Activated CD8-positive, alpha-beta memory T cell treated with anti-CD3 and anti-CD28 coated beads for 1 hour (primary cell): Measurements from ENCODE around the gene EML2.
"Not testable (repeated sequence)": the region's sequence is repeated elsewhere in the genome, so short reads cannot be mapped to it uniquely, and the experiment has no call there.

Experiments used
- DNase-seq, 2 donors: peaks; one replicate each; pipeline ENCODE4 v3.0.0-alpha.2; 2020; ENCODE audit warnings: low read depth in 1 of 2; ENCODE audit errors: extremely low read depth in 1 of 2

Gene EML2, protein sequence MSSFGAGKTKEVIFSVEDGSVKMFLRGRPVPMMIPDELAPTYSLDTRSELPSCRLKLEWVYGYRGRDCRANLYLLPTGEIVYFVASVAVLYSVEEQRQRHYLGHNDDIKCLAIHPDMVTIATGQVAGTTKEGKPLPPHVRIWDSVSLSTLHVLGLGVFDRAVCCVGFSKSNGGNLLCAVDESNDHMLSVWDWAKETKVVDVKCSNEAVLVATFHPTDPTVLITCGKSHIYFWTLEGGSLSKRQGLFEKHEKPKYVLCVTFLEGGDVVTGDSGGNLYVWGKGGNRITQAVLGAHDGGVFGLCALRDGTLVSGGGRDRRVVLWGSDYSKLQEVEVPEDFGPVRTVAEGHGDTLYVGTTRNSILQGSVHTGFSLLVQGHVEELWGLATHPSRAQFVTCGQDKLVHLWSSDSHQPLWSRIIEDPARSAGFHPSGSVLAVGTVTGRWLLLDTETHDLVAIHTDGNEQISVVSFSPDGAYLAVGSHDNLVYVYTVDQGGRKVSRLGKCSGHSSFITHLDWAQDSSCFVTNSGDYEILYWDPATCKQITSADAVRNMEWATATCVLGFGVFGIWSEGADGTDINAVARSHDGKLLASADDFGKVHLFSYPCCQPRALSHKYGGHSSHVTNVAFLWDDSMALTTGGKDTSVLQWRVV

GRCh38 chr19:45638930-45639729, at the start of gene EML2:
Gene EML2 (minus strand): TSS chr19:45639397. CDS start chr19:45639376, 21 bp downstream.
- DNase-seq: peak in 1 of 2 donors; percentile 39

DNA sequence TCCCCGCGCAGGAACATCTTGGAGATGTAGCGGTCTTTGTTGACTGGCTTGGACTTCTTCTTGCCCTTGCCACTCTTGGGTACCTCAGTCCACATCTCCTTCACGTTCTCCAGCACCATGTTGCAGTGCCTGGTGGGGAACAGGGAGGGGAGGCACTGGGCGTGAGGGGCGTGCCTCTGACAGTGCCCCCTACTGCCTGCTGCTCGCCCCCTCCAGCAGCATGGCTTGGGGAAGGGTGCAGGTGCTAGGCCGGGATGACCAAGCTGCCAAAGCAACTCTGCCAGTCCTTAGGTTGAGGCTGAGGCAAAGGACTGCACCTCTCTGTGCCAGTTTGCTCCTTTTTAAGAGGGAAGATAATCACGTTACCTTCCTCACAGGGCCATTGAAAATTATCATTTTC, 48.4 kb upstream of the EML2 start:
- no peak for DNase-seq

DNA sequence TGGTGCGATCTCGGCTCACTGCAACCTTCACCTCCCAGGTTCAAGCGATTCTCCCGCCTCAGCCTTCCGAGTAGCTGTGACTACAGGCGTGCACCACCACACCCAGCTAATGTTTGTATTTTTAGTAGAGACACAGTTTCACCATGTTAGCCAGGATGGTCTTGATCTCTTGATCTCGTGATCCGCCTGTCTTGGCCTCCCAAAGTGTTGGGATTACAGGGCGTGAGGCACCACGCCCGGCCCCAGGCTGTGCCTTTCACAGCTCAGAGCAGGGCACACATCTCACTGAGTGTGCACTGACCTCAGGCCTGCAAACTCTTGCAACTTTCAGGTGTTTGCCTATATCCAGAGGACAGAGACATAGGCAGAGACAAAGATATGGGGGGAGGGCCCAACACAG, 45.8 kb upstream of the EML2 start:
- not testable (repeated sequence) for DNase-seq

GRCh38 chr19:45682908-45683307, 43.7 kb upstream of the EML2 start:
- DNase-seq: no peak

DNA sequence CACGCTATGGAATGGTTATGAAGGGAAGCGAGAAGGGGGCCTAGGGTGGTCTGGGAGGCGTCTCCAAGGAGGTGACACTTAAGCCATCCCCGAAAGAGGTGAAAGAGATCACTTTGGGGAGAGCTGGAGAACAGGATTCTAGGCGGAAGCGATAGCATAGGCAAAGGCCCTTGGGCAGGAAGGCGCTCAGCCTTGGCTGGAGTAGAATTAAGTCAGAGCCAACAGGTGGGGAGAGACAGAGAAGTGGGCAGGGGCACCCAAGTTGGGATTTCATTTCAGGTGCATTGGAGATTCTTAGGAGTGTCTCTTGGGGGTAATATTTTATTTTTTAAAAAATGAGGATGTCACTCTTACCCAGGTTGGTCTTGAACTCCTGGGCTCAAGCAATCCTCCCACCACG, 42.9 kb upstream of the EML2 start:
- no peak for DNase-seq

DNA sequence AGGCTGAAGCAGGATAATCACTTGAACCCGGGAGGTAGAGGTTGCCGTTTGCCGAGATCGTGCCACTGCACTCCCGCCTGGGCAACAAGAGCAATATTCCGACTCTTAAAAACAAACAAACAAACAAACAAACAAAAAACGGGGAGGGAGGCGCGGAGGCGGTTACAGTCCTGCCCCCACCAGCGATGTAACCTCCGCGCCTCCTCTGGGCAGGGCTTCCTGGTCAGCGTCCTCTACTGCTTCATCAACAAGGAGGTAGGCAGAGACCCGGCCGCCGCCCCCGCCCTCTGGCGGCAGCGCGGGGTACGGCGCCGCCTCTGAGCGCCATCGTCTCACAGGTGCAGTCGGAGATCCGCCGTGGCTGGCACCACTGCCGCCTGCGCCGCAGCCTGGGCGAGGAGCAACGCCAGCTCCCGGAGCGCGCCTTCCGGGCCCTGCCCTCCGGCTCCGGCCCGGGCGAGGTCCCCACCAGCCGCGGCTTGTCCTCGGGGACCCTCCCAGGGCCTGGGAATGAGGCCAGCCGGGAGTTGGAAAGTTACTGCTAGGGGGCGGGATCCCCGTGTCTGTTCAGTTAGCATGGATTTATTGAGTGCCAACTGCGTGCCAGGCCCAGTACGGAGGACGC, 42.3 kb upstream of the EML2 start:
- peak in 1 of 2 donors; percentile 76 for DNase-seq

DNA sequence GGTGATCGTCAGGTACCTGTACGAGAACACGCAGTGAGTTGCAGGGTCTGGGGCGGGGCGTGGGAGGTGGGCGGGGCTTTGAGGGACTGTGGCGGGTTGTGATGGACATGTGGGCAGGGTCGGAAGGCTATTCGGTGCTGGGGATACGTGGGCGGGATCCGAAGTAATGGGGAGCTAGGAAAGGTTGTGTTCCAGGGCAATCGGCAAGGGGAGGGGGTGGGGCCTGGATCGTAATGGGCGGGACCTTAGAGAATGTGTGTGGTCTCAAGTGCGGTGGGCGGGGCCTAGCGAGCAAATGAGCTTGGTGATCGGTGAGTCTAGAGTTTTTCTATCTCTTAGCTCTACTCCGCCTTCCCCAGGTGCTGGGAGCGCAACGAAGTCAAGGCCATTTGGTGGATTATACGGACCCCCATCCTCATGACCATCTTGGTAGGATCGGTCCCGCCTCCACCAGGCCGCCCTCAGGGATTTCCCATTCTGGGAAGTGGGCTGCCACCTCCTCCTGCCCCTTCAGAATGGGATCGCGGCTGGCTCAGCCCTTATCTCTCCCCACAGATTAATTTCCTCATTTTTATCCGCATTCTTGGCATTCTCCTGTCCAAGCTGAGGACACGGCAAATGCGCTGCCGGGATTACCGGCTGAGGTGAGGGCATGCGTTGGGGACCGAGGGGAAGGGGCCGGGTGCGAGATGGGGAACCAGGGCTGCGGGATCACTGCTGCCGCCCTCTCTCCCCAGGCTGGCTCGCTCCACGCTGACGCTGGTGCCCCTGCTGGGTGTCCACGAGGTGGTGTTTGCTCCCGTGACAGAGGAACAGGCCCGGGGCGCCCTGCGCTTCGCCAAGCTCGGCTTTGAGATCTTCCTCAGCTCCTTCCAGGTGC, 38.4 kb upstream of the EML2 start:
- peak; percentile 58 to 66 for DNase-seq

- peak in 1 of 2 donors; percentile 25 for DNase-seq
Measured at GRCh38 chr19:45676851-45677263, 37.7 kb upstream of the EML2 start.

GRCh38 chr19:45674946-45675345, 35.7 kb upstream of the EML2 start:
- no peak for DNase-seq

DNA sequence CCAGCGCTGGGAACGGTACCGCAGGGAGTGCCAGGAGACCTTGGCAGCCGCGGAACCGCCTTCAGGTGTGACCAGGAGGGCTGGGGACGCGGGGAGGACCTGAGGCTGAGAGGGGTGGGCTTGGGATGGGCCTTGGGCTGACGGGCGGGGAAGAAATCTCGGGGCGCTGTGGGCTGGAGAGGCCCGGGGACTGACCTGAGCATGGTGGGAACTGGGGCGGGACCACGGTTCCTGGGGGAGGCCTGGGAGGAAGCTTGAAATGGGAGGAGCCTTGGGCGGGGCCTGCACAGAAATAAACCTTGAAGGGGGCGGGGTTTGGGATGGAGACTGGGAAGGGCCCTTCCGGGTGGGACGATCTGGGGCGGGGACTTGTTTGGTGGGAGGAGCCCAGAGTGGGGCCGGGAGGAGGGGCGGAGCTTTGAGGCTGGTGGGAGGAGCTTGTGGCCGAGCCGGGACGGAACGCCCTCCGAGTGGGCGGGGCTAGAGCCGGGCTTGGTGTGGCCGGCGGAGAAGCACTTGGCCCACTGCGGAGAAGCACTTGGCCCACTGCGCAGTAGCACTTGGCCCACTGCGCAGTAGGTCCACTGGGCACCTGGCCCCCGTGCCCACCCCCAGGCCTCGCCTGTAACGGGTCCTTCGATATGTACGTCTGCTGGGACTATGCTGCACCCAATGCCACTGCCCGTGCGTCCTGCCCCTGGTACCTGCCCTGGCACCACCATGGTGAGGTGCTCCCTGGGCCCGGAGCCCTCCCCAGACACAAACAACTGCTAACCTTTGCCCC, 31.7 kb upstream of the EML2 start:
- peak in 1 of 2 donors; percentile 37 for DNase-seq

- DNase-seq: no peak
Measured at GRCh38 chr19:45668342-45668871, 29.2 kb upstream of the EML2 start.

GRCh38 chr19:45667620-45668341, 28.6 kb upstream of the EML2 start, which contains the start of gene GIPR:
Gene GIPR (plus strand): TSS chr19:45668221. CDS start chr19:45669521, 1,300 bp downstream.
- DNase-seq: peak in 1 of 2 donors; percentile 44

DNA sequence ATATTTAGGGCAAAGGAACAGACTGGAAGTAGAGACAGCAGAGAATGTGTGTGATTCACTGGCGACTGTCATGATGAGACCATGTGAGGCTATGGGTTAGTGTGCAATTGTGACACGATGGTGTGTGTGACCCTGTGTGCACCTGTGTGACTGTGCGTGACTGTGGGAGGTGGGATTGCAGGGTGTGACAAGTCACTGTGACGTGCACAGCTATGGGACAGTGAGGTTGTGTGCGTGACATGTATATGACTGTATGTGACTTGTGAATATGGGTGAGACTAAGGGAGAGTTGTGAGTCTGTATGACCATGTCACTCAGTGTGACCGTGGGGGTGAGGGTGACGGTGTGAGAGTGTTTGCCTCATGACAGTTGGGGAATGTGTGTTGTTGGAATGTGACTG, 25.4 kb upstream of the EML2 start:
- no peak for DNase-seq

DNA sequence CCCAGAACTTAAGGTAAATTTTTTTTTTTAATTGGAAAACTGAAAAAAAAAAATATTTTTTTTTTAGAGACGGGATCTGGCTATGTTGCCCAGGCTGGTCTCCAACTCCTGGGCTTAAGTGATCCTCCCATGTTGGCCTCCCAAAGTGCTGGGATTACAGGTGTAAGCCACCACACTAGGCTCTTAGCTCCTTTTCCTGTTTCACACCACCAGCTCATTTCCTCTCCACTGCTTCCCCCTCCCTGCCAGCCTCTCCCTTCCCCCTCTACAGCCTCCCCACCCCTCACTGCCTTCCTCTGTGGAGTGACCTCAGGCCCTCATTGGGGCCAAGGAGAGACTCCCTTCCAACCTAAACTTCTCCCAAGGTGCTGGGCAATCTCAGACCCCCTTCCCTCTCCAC, 24.6 kb upstream of the EML2 start:
- DNase-seq: no peak

DNA sequence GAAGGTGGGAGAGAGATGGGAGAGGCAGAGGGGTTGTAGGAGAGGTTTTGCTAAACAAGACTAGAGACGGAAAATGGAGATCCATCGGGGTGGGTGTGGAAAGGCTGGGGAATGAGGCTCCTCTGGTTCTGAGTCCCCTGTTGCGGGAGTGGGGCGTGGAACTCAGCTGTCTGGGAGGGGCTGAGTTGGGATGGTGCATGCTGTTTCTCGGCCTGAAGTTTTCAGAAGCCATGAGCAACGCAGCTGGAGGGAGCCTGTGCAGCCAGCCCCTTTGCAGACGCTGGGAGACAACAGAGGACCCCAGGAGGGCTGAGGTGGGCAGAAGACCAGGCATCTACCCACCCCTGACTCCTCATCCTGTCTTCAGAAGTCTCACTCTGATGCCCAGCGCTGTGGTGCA, 21.4 kb upstream of the EML2 start:
- DNase-seq: no peak

GRCh38 chr19:45659096-45659729, 20.0 kb upstream of the EML2 start:
- DNase-seq: no peak

DNA sequence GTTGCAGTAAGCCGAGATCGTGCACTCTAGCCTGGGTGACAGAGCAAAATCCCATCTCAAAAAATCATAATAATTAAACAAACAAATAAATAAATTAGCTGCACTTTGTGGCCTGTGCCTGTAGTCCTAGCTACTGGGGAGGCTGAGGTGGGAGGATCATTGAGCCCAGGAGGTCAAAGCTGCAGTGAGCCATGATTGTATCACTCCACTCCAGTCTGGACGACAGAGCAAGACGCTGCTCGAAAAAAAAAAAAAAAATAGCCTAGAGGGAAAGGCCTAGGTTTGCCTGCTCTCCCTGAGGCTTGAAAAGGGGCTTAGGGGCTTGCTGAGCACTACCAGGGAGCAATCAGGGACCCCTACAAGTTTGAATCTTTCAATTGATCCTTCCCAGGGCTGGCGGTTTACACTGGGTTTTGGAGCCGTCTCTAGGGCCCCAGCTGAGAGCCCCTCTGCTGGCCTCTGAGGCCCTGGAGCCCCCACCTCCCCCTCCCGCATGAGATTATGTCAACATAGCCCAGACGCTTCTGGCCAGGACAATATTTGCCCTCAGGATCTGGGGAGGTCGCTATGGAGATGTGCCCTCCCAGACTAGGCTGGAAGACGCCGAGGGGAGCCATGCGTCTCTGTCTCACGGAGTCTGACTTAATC, 18.4 kb upstream of the EML2 start:
- no peak for DNase-seq
